Small intestine (tissue), 7 donors: ENCODE results near the gene SSC5D. TPM values are rescaled to one million over a fixed set of nuclear protein-coding genes. Genes with fewer than 3 reads are reported as not detected.
"Not testable (repeated sequence)": the region's sequence is repeated elsewhere in the genome, so short reads cannot be mapped to it uniquely, and the experiment has no call there.

Experiments
- DNase-seq, 2 donors: peaks; one replicate each; pipeline versions ENCODE4 v3.0.0 to v3.0.0-alpha.2; 2013
- FAIRE-seq: peaks from 2 replicates; lab custom pipeline; 2012; peaks lifted over from hg19 to GRCh38; lab: Jason Lieb, UNC
- H3K27ac ChIP-seq, 3 donors: one replicate each; pipeline ENCODE4 v1.5.1; 2013; ENCODE audit warnings: low read length in 2 of 3, mild to moderate bottlenecking in 2 of 3, control low read depth in 1 of 3, inconsistent platforms in 1 of 3, low read depth in 1 of 3, moderate library complexity in 1 of 3
- H3K27me3 ChIP-seq, 3 donors: one replicate each; pipeline ENCODE4 v1.6.1; 2013; ENCODE audit warnings: low read length in 3 of 3, inconsistent platforms in 1 of 3; ENCODE audit not compliant: control insufficient read depth in 3 of 3, insufficient read depth in 3 of 3
- H3K36me3 ChIP-seq, 3 donors: one replicate each; pipeline ENCODE4 v1.6.1; 2013; ENCODE audit warnings: low read length in 3 of 3, inconsistent platforms in 1 of 3, low read depth in 1 of 3, mild to moderate bottlenecking in 1 of 3, moderate library complexity in 1 of 3; ENCODE audit not compliant: control insufficient read depth in 3 of 3, insufficient read depth in 2 of 3
- H3K4me1 ChIP-seq, 3 donors: one replicate each; pipeline ENCODE4 v1.6.1; 2013; ENCODE audit warnings: low read length in 2 of 3, inconsistent platforms in 1 of 3, low read depth in 1 of 3, mild to moderate bottlenecking in 1 of 3, moderate library complexity in 1 of 3; ENCODE audit not compliant: control insufficient read depth in 3 of 3, insufficient read depth in 2 of 3
- H3K4me3 ChIP-seq, 3 donors: one replicate each; pipeline ENCODE4 v1.5.1; 2013; ENCODE audit warnings: low read length in 3 of 3, control low read depth in 1 of 3, inconsistent platforms in 1 of 3, low read depth in 1 of 3, mild to moderate bottlenecking in 1 of 3, moderate library complexity in 1 of 3
- H3K9me3 ChIP-seq, 2 donors: one replicate each; pipeline ENCODE4 v1.6.1; 2013; ENCODE audit warnings: low read depth in 1 of 2, low read length in 1 of 2; ENCODE audit not compliant: control insufficient read depth in 2 of 2, insufficient read depth in 1 of 2
- WGBS, 3 donors: extraction: QIAGEN DNeasy Blood & Tissue Kit; methylation state at CpG; one replicate each; pipeline ENCODE4 v1.1.7; 2013; 5-methylcytosine and 5-hydroxymethylcytosine counted together
- polyA plus RNA-seq, 4 donors: library from polyadenylated mRNA; stranded (reverse) in 3 of 4; unstranded in 1 of 4; fragments of 200-250 nt in 3 of 4; fragments of 120-200 nt in 1 of 4; gene quantifications; one replicate each; pipeline versions ENCODE4 v1.2.1 to v1.2.3, GENCODE V29; 2013
- donor health status: healthy with polysubstance abuse.
- donor health status: control.
- donor health status: control.
- donor health status: Bipolar disorder and iron deficiency.
- donor health status: healthy.

The SSC5D gene
- polyA plus RNA-seq, 4 donors, result 0.49 to 2.2 (median 0.54) TPM; not detected in 1

DNA sequence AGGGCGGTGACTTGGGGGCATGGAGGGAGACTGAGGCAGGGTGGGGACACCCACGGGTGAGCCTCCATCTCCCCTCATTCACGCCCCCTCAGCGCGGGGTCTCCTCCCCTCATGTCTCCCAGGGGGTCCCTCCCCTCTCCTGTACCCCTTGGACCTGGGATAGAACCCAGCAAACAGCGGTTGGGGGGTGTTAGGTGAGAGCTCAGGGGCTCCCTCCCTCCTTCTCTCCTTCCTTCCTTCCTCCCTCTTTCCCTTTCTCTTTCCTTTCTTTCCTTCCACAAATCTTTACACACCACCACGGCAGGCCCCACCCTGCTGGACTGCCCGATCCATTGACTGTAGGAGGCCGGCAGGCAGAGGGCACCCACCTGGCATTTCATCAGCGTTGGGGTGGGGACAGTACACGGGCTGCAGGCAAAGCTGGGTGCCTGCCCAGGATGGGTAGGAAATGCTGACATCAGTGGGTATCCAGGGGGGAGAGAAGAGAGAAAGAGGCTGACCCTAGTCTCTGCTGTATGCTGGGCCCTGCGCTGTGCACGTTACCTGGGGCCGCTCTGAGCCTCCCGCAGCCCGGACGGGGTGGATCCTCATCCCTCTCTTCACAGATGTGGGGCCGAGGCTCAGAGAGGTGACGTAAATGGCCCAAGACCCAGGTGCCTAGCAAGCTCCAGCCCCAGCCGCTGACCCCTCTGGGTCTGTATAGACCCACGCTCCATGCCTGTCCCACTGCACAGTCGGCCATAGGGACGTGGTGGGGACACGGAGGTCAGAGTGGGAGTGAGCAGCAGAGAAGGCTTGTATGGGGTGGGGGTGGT, 3.5 kb downstream of the SSC5D start:
- Histone ChIP-seq H3K4me1 (peaks cover 0 to 12% (median 3%) of the 10 kb centered on the region in 3 donors), H3K36me3 (no peaks in the 10 kb centered on the region), H3K27ac (no peak overlapping the region), H3K9me3 (no peaks in the 10 kb centered on the region), H3K27me3 (peaks cover 0 to 51% (median 0%) of the 10 kb centered on the region in 3 donors), H3K4me3 (no peak overlapping the region)
- no peak for FAIRE-seq
- WGBS, 3 donors, result 39 to 67% (median 53%) methylated on average over 19 to 24 of the region's 24 CpGs
- DNase-seq, result no peak

DNA sequence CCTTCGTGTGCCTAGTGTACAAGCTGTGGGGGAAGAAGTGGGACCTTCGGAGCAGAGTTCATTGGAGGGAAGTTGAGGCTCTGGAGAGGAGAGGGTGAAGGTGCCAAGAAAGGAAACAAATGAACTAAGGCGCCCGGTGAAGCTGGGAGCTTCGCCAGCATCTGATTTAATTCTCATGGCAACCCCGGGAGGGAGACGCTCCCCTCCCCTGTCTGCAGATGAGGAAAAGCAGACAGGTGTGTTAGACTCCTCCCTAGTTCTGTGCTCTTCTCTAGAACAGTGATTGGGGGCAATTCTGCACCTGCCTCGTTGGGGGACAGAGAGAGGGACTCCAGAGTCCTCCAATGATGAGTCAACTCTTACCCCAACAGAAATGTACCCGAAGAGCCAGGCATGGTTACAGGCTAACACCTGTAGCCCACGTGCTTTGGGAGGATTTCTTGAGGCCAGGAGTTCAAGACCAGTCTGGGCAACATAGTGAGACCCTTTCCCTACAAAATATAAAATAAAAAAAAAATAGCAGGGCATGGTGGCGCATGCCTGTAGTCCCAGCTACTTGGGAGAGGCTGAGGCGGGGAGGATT, 4.2 kb downstream of the SSC5D start:
- H3K36me3 ChIP-seq, result no peaks in the 10 kb centered on the region
- FAIRE-seq (no peak), DNase-seq (no peak)
- H3K4me1 ChIP-seq, result peaks cover 0 to 5% (median 3%) of the 10 kb centered on the region in 3 donors
- peaks cover 0 to 51% (median 0%) of the 10 kb centered on the region in 3 donors for H3K27me3 ChIP-seq
- WGBS, 3 donors, result 15 to 43% (median 29%) methylated on average over 12 of the region's 12 CpGs
- H3K4me3 ChIP-seq, result no peak overlapping the region
- no peak overlapping the region for H3K27ac ChIP-seq
- no peaks in the 10 kb centered on the region for H3K9me3 ChIP-seq

DNA sequence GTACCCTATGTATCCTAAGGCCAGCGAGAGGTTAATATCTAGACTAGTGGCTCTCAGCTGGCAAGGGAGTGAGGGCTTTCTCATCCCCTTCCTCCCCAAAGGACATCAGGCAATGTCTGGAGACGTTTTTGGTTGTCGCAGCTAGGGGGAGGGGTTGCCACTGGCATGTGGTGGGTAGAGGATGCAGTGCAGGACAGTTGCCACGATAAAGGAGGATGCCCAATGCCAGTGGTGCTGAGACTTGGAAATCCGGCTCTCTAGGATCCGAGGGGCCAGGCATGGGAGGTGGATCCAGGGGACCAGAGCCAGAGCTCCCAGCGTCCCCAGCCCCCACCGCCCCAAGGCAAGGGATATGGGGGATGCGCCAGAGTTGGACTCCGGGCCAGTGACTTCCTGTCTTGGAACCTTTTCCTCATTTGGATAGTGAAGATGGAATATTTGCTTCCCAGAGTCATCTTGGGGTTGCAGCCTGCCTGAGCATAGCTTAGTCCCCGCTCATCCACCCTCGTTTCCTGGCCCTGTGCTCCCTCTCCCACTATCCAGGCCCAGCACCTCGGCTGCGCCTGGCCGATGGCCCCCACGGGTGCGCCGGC, 4.9 kb downstream of the SSC5D start:
- 52 to 65% (median 61%) methylated on average over 18 of the region's 18 CpGs for WGBS, 3 donors
- peaks cover 0 to 46% (median 0%) of the 10 kb centered on the region in 3 donors for H3K27me3 ChIP-seq
- H3K9me3 ChIP-seq, result no peaks in the 10 kb centered on the region
- no peaks in the 10 kb centered on the region for H3K36me3 ChIP-seq
- no peaks in the 10 kb centered on the region for H3K4me1 ChIP-seq
- H3K4me3 ChIP-seq, result no peak overlapping the region
- DNase-seq, result no peak
- peak overlapping the region in 1 of 3 donors; percentile 56 for H3K27ac ChIP-seq
- FAIRE-seq, result no peak

DNA sequence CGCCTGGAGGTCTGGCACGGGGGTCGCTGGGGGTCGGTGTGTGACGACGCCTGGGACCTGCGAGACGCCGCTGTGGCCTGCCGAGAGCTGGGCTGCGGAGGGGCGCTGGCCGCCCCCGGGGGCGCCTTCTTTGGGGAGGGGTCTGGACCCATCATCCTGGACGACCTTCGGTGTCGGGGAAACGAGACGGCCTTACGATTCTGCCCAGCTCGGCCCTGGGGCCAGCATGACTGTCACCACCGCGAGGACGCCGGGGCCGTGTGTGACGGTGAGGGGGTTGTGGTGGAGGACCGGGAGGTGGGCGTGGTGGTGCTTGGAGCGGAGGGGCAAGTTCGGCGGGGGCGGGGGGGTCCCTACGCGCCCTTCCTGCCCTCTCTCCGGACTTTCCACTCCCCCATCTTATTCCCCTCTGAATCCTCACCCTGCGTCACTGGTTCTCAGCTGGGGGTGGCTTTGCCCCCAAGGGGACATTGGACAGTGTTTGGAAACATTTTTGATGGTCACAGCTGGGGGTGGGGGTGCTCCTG, 5.5 kb downstream of the SSC5D start:
- H3K27ac ChIP-seq, result peak overlapping the region in 1 of 3 donors; percentile 59

DNA sequence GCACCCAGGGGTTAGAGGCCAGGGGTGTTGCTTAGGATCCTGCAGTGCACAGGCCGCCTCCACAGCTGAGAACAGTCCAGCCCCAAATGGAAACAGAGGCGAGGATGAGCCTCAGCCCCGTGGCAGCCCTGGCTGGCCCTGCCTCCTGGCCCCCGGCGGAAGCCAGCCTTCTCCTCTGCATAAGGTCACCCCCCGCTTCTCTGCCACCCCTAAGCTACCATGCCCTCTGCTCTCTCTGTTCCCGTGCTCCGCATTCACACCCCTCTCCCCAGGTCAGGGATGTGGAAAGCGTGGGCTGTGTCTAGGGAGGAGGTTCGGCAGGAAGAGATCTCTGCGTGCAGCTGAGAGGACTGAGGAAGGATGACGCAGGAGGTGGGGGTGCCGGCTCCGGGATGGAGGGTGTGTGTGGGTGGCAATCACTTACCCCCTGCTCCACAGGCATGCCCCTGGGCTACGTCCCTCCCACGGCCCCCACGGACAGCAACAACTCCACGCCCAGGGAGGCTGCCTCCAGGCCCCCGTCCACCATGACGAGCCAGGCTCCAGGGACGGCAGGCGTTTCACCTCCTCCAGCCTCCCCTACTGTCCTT, 6.0 kb downstream of the SSC5D start:
- peaks cover 0 to 39% (median 0%) of the 10 kb centered on the region in 3 donors for H3K27me3 ChIP-seq
- FAIRE-seq, result no peak

More for the DNA sequence above, 5.5 kb downstream of the SSC5D start:
- no peaks in the 10 kb centered on the region for H3K9me3 ChIP-seq
- FAIRE-seq (no peak), DNase-seq (no peak)
- 52 to 63% (median 53%) methylated on average over 25 to 38 of the region's 38 CpGs for WGBS, 3 donors
- H3K4me3 ChIP-seq, result no peak overlapping the region
- no peaks in the 10 kb centered on the region for H3K4me1 ChIP-seq
- peaks cover 0 to 42% (median 0%) of the 10 kb centered on the region in 3 donors for H3K27me3 ChIP-seq
- H3K36me3 ChIP-seq, result no peaks in the 10 kb centered on the region

DNA sequence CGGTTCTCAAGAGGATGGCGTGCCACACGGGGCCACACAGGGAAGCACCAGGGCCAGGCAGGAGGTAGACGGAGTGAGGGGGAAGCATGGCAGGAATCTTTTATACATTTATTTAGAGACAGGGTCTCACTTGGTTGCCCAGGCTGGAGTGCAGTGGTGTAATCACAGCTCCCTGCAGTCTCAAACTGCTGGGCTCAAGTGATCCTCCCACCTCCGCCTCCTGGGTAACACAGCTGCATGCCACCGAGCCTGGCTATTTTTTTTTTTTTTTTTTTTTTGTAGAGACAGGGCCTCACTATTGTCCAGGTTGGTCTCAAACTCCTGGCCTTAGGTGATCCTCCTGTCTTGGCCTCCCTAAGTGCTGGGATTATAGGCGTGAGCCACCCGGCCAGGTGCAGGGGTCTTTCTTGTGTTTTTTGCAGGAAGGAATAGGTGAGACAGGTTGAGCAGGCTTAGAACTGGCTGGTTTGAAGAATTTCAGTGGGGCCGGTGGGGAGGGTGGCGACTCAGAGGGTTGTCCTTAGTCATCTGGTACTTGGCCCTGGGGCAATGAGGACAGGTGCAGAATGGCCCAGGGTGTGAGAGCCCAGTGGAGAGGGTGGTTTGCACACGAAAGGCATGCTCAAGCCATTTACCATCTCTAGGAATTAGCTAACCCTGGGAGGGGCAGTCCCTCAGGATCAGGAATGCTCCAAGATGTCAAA, 7.6 kb downstream of the SSC5D start:
- Histone ChIP-seq H3K27ac (no peak overlapping the region), H3K27me3 (peaks cover 0 to 29% (median 0%) of the 10 kb centered on the region in 3 donors), H3K4me1 (no peaks in the 10 kb centered on the region), H3K36me3 (no peaks in the 10 kb centered on the region), H3K9me3 (no peaks in the 10 kb centered on the region), H3K4me3 (no peak overlapping the region)
- FAIRE-seq (no peak), DNase-seq (no peak)
- 65 to 84% (median 75%) methylated on average over 11 of the region's 11 CpGs for WGBS, 3 donors

More for the DNA sequence above, 6.0 kb downstream of the SSC5D start:
- no peak for DNase-seq
- 38 to 43% (median 41%) methylated on average over 19 to 22 of the region's 22 CpGs for WGBS, 3 donors
- Histone ChIP-seq H3K9me3 (no peaks in the 10 kb centered on the region), H3K36me3 (no peaks in the 10 kb centered on the region), H3K27ac (peak overlapping the region in 1 of 3 donors; percentile 59), H3K4me3 (no peak overlapping the region), H3K4me1 (no peaks in the 10 kb centered on the region)

DNA sequence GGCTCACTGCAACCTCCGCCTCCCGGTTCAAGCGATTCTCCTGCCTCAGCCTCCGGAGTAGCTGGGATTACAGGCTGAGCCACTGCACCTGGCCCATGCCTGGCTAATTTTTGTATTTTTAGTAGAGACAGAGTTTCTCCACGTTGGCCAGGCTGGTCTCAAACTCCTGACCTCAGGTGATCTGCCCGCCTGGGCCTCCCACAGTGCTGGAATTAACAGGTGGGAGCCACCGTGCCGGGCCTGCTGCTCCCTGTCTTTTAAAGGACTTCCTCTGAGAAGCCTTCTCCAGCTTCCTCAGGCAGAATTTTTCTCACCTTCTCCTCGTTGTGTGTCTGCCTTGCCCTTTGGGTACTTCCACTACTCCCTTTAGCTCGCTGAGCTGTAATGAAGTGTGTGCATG, 8.6 kb downstream of the SSC5D start:
- H3K36me3 ChIP-seq, H3K27ac ChIP-seq, H3K4me1 ChIP-seq, DNase-seq, H3K9me3 ChIP-seq, H3K4me3 ChIP-seq, FAIRE-seq: not testable (repeated sequence)
- H3K27me3 ChIP-seq, result peaks cover 0 to 19% (median 0%) of the 10 kb centered on the region in 3 donors
- WGBS, 3 donors, result 75 to 82% (median 79%) methylated on average over 10 of the region's 10 CpGs
